Heart right ventricle (tissue), 16 donors: ENCODE data around the gene KDM3A. TPM values are rescaled to one million over a fixed set of nuclear protein-coding genes. Genes with fewer than 3 reads are reported as not detected.

Experiments used
- ATAC-seq, 8 donors: fragments of 200-7000 bp; cut with Tn5 transposase; one replicate each; pipeline ENCODE4 v1.9.1; 2020; ENCODE audit warnings: mild to moderate bottlenecking in 8 of 8, moderate library complexity in 8 of 8, moderate number of reproducible peaks in 1 of 8
- DNase-seq, 2 donors: peaks; one replicate each; pipeline ENCODE4 v3.0.0-alpha.2; 2020
- H3K27ac ChIP-seq, 10 donors: fragments of 200-600 bp; sonication (generic) in 2 of 10; one replicate each; pipeline versions ENCODE4 v1.5.0 to v1.8.0; 2020 to 2022; ENCODE audit warnings: mild to moderate bottlenecking in 3 of 10
- H3K27me3 ChIP-seq, 7 donors: fragments of 200-600 bp; one replicate each; pipeline ENCODE4 v1.8.0; 2021 to 2022; ENCODE audit warnings: mild to moderate bottlenecking in 2 of 7
- H3K36me3 ChIP-seq, 9 donors: fragments of 200-600 bp; sonication (generic) in 1 of 9; one replicate each; pipeline versions ENCODE4 v1.5.0 to v1.8.0; 2020 to 2022; ENCODE audit warnings: mild to moderate bottlenecking in 2 of 9
- H3K4me1 ChIP-seq, 9 donors: fragments of 200-600 bp; sonication (generic) in 1 of 9; one replicate each; pipeline versions ENCODE4 v1.5.0 to v1.8.0; 2020 to 2022; ENCODE audit warnings: mild to moderate bottlenecking in 4 of 9
- H3K4me3 ChIP-seq, 10 donors: fragments of 200-600 bp; sonication (generic) in 2 of 10; one replicate each; pipeline versions ENCODE4 v1.5.0 to v1.8.0; 2020 to 2022; ENCODE audit warnings: mild to moderate bottlenecking in 7 of 10, moderate library complexity in 2 of 10
- H3K9me3 ChIP-seq, 11 donors: fragments of 200-600 bp in 10 of 11; sonication (generic) in 2 of 11; one replicate each; pipeline versions ENCODE4 v1.5.0 to v1.8.0; 2013 to 2022; ENCODE audit warnings: mild to moderate bottlenecking in 2 of 11, control low read depth in 1 of 11, moderate library complexity in 1 of 11
- WGBS, 2 donors: extraction: QIAGEN DNeasy Blood & Tissue Kit; methylation state at CpG; one replicate each; pipeline ENCODE4 v1.1.7; 2013; ENCODE audit warnings: inconsistent platforms in 1 of 2; 5-methylcytosine and 5-hydroxymethylcytosine counted together
- intact Hi-C, 10 donors: fragments of 100-400 bp; cut with DNase I; formaldehyde crosslinking; loops; one replicate each; pipeline versions ENCODE4 v1.11.1 to v1.14.2; 2022
- polyA plus RNA-seq, 2 donors: library from polyadenylated mRNA; stranded (reverse); fragments of 200-250 nt; gene quantifications; one replicate each; pipeline ENCODE4 v1.2.3, GENCODE V29; 2013
- total RNA-seq, 10 donors: library from RNA; stranded (reverse); fragmentation: NEBNext Ultra II Directional in 3 of 10; extraction: Animal tissue kit (Norgen Biotek cat#: 25700) in 3 of 10; gene quantifications; one replicate each; pipeline versions ENCODE4 v1.2.1 to v1.2.4, GENCODE V29; 2021 to 2023
- TF ChIP-seq, protein P1 (sequence below), 9 donors: fragments of 200-600 bp; sonication (generic) in 2 of 9; IDR thresholded peaks; one replicate each; pipeline versions ENCODE4 v1.5.0 to v1.8.0; 2021 to 2022; ENCODE audit warnings: antibody characterized with exemption in 9 of 9, mild to moderate bottlenecking in 5 of 9, moderate library complexity in 1 of 9
- donor health status: Arrhythmogenic right ventricular cardiomyopathy.
- donor health status: ischemic (EF 13 %, LVEDD 7.1; RV severe dilation, severe dysfunction).
- donor health status: healthy with polysubstance abuse.
- donor health status: DM: no; HTN: yes; CAD: no.
- donor health status: DM: no; HTN: no; CAD: no.
- donor health status: ischemic (EF 25% LVEDD 6.9; RV normal size, moderate dysfunction).
- donor health status: ischemic (EF 25% LVEDD 5.7; RV mildly dilated, moderate dysfunction).
- donor health status: healthy.
- donor health status: DM: yes; HTN: yes; CAD: no.
- donor health status: Ischemic cardiomyopathy.
- donor health status: ischemic (EF 35%, LVEDD 5.7; RV mildly dilated, moderate dysfunction).
- donor health status: nonischemic (EF 11% LVEDD 7.7; RV severe dilation, severe dysfunction).
- donor health status: DM: yes; HTN: yes; CAD: no.
- donor health status: PGD.
- donor health status: ischemic (EF 29% LVEDD 5.4; RV normal size, mild dysfunction).
- donor health status: nonischemic (EF 23%, LVEDD 6.1; RV moderate dilation, normal function).

The KDM3A gene
- total and polyA plus RNA-seq, 12 donors = 17.1 to 53.7 (median 33.1) TPM

DNA sequence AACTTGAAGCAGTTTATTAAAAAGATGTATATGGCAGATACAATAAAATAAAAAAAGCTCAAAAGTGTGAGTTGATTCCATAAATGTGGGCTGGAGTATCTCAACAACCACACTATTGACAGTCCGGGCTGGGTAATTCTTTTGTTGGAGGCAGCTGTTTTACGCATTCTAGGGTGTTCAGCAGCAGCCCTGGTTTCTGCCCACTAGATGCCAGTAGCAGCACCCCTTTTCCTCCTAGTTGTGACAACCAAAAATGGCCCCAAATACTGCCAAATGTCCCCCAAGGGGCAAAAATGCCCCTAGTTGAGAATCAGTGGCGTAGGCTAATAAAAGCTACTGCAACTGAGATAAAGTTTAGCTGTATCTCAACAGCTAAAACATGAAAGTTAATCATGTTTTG is 77.3 kb downstream of the KDM3A start:
- Histone ChIP-seq H3K9me3 (peaks cover 0 to 21% (median 0%) of the 10 kb centered on the region in 11 donors), H3K36me3 (peaks cover 0 to 22% (median 0%) of the 10 kb centered on the region in 9 donors), H3K4me1 (peaks cover 0 to 13% (median 0%) of the 10 kb centered on the region in 9 donors), H3K4me3 (no peak overlapping the region), H3K27ac (no peak overlapping the region), H3K27me3 (no peaks in the 10 kb centered on the region)
- peak in 7 of 8 donors; percentile 60 to 74 (median 72) for ATAC-seq
- intact Hi-C loops = loop anchor here in 4 of 10 donors (10.0 kb wide), 3 partner anchors 96 to 246 kb away; partner anchors contain the start of gene RNF103 (in 1 of the 4)
- DNase-seq = peak in 1 of 2 donors; percentile 36
- TF ChIP-seq, protein P1, sequence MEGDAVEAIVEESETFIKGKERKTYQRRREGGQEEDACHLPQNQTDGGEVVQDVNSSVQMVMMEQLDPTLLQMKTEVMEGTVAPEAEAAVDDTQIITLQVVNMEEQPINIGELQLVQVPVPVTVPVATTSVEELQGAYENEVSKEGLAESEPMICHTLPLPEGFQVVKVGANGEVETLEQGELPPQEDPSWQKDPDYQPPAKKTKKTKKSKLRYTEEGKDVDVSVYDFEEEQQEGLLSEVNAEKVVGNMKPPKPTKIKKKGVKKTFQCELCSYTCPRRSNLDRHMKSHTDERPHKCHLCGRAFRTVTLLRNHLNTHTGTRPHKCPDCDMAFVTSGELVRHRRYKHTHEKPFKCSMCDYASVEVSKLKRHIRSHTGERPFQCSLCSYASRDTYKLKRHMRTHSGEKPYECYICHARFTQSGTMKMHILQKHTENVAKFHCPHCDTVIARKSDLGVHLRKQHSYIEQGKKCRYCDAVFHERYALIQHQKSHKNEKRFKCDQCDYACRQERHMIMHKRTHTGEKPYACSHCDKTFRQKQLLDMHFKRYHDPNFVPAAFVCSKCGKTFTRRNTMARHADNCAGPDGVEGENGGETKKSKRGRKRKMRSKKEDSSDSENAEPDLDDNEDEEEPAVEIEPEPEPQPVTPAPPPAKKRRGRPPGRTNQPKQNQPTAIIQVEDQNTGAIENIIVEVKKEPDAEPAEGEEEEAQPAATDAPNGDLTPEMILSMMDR (IDR thresholded peaks at IDR 0.05) = peak; percentile 17 to 65 (median 47)
- WGBS, 2 donors = 55 to 66% methylated on average over 3 of the region's 3 CpGs

DNA sequence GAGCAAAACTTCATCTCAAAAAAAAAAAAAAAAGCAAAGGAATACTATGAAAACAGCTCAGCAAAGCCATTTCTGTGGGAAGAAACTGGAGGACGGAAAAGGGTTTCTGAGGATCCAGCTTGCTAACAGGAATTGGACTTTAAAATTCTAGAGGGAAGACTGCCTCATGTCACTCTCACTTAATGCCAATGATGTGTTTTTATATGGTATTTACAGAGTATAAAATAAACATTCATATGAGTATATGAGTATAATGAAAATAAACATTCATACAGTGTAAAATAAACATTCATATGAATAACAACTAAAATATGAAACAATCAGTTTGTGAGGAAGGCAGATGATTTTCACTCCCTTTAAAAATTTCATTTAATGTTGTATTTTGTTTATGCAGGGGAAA is 78.2 kb downstream of the KDM3A start:
- ATAC-seq = no peak
- H3K27me3 ChIP-seq = no peaks in the 10 kb centered on the region
- H3K36me3 ChIP-seq = peaks cover 0 to 23% (median 0%) of the 10 kb centered on the region in 9 donors
- no peak overlapping the region for H3K4me3 ChIP-seq
- WGBS, 2 donors = 94 to 98% methylated on average over 1 of the region's 1 CpG
- TF ChIP-seq, protein P1 (IDR thresholded peaks at IDR 0.05) = no peak
- no peak overlapping the region for H3K27ac ChIP-seq
- no peak for DNase-seq
- peaks cover 0 to 21% (median 0%) of the 10 kb centered on the region in 11 donors for H3K9me3 ChIP-seq
- intact Hi-C loops = loop anchor here in 4 of 10 donors (10.0 kb wide), 3 partner anchors 95 to 245 kb away; partner anchors contain the start of gene RNF103 (in 1 of the 4)
- peaks cover 0 to 6% (median 0%) of the 10 kb centered on the region in 9 donors for H3K4me1 ChIP-seq

DNA sequence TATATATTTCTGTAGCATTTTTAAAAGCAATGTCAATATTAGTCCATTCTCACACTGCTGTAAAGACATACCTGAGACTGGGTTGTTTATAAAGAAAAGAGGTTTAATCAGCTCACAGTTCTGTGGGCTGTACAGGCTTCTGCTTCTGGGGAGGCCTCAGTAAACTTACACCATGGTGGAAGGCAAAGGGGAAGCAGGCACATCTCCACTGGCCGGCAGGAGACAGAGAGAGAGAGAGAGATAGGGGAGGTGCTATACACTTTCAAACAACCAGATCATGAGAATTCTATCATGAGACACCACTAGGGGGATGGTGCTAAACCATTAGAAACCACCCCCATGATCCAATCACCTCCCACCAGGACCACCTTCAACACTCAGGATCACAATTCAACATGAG is 79.0 kb downstream of the KDM3A start:
- 66 to 77% methylated on average over 1 of the region's 1 CpG for WGBS, 2 donors
- ATAC-seq = no peak
- DNase-seq = no peak
- Histone ChIP-seq H3K36me3 (peaks cover 0 to 29% (median 3%) of the 10 kb centered on the region in 9 donors), H3K4me3 (no peak overlapping the region), H3K27me3 (no peaks in the 10 kb centered on the region), H3K9me3 (peaks cover 0 to 21% (median 0%) of the 10 kb centered on the region in 11 donors), H3K27ac (no peak overlapping the region), H3K4me1 (peaks cover 0 to 4% (median 0%) of the 10 kb centered on the region in 9 donors)
- intact Hi-C loops = no loop called here
- TF ChIP-seq, protein P1 (IDR thresholded peaks at IDR 0.05) = no peak

DNA sequence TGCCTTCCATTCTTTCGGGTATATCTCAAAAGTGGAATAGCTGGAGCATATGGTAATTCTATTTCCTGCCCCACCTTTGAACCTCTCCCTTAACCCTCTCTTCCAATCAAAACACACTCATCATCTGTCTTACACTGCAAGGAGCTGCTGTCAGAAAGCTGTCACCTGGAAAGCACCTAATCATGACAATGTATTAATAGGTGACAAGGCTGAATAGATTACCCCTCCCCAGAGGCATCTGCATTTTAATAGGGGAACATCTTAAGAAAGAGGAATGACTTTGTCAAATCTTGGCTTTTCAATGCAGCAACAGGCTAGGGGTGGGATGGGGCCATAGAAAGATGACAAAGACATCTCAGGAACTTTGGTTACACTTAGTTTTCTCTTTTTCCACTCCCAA is 80.8 kb downstream of the KDM3A start:
- Histone ChIP-seq H3K27me3 (no peaks in the 10 kb centered on the region), H3K9me3 (peaks cover 0 to 21% (median 0%) of the 10 kb centered on the region in 11 donors), H3K27ac (no peak overlapping the region), H3K36me3 (peaks cover 0 to 47% (median 3%) of the 10 kb centered on the region in 9 donors), H3K4me3 (no peak overlapping the region), H3K4me1 (peaks cover 0 to 4% (median 0%) of the 10 kb centered on the region in 9 donors)
- DNase-seq (no peak), ATAC-seq (no peak)
- WGBS, 2 donors = 56 to 66% methylated on average over 1 of the region's 1 CpG
- intact Hi-C loops = no loop called here
- TF ChIP-seq, protein P1 (IDR thresholded peaks at IDR 0.05) = no peak
